ENCODE measurements around the gene MAPRE2.

DNA sequence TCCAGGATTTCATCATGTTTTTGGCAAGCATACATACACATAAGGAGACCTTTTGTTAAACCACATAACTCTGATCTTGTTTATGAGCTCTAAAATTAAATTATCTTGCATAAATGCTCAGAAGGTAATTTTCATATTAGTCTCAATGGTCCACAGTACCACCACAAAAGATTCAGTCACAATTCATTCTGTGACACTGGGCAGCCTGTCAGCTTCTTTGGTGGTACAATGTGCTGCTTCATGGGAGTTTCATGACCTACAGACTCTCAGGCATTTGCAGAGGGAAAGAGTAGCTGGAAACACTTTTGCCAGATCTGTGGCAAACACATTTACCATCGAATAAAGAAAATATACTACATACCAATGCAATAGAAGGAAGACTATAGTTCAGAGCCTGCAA lies 148.3 kb downstream of the MAPRE2 start:
- TF ChIP-seq CTCF (IDR thresholded peaks at IDR 0.05; ENCODE audit: low read length) (no peak), EZH2 (IDR thresholded peaks at IDR 0.05; ENCODE audit: borderline replicate concordance, low read length) (no peak)

All from OCI-LY1 (cell line).